CD4-positive, alpha-beta T cell treated with Interleukin-2 at 100 ng/mL for 4 hours (primary cell): ENCODE results near the gene CNPY4.
"Not testable (repeated sequence)": the region's sequence is repeated elsewhere in the genome, so short reads cannot be mapped to it uniquely, and the experiment has no call there.

ENCODE experiments used
- DNase-seq: peaks from one replicate; pipeline ENCODE4 v3.0.0-alpha.2; 2020; ENCODE audit warnings: low spot score

The CNPY4 gene

DNA sequence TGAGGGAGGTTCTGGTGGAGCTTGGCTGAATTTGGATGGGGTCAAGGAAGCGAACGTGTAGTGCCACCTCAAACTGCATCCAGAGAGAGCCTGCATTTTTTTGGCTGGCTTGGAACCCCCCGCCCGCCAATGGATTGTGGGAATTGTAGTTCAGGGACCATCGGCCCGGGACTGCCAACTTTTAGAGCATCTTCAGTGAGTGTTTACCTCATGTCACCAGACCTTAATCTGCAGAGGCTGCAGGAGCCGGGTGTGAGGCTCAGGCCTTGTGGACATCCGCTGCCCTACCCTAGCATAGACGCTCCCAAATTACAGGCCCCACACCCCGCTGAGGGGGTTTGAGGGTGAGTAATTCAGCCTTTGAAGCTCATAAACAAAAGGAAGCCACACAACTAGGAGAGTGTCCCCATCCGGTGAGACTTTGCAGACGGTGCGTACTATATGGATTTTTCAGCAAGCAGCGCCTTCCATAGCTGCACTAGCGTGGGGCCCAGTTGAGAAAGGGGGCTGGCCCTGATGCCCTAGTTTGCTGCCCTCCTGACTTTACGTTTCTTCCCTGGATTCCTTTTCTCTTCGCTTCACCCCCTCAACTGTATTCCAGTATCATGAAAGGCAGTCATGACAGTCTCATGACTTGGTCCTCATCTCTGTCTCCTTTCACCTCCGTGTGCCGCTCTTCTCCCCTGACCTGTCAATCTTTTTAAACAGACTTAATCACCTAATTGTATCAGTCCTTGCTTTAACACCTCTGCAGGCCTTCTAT lies 717 bp downstream of the CNPY4 start:
- peak; percentile 83 for DNase-seq

DNA sequence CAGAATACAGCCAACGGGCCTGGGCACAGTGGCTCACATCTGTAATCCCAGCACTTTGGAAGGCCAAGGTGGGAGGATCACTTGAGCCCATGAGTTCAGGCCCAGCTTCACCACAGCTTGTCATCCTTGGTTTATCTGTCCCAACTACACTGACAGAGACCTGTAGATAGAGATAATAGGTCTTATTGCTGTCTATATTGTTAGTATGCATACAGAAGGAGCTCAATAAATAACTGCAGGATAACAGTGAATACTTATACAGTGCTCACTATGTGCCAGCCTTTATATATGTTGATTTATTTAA lies 1.3 kb downstream of the CNPY4 start:
- no peak for DNase-seq

DNA sequence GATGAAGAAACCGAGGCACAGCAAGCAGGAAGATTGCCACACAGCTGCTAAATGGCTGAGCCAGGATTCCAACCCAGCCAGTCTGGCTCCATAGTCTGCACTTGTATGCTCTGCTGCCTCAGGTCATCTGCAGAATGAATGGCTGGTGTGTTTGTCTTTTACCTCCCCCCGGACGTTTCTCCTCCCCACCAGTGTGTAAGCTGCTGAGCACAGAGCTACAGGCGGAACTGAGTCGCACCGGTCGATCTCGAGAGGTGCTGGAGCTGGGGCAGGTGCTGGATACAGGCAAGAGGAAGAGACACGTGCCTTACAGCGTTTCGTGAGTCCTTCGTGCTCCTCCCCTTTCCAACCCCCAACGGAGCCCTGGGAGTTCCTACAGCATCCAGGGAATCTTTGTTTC lies 2.6 kb downstream of the CNPY4 start:
- no peak for DNase-seq

DNA sequence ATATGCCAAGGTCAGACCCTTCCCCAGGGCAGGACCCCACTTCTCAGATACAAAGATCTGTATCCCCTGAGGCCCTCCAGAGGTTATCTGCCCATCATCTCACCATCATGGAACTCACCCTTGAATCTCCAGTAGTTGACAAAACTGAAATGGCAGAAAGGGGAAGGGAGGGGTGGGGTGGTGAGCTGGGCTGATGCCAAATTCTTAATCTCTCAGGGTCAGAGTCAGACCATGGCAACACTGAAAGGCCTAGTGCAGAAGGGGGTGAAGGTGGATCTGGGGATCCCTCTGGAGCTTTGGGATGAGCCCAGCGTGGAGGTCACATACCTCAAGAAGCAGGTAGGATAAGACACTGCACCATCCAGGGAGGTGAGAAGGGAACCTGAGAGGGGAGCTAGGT lies 3.1 kb downstream of the CNPY4 start:
- no peak for DNase-seq

DNA sequence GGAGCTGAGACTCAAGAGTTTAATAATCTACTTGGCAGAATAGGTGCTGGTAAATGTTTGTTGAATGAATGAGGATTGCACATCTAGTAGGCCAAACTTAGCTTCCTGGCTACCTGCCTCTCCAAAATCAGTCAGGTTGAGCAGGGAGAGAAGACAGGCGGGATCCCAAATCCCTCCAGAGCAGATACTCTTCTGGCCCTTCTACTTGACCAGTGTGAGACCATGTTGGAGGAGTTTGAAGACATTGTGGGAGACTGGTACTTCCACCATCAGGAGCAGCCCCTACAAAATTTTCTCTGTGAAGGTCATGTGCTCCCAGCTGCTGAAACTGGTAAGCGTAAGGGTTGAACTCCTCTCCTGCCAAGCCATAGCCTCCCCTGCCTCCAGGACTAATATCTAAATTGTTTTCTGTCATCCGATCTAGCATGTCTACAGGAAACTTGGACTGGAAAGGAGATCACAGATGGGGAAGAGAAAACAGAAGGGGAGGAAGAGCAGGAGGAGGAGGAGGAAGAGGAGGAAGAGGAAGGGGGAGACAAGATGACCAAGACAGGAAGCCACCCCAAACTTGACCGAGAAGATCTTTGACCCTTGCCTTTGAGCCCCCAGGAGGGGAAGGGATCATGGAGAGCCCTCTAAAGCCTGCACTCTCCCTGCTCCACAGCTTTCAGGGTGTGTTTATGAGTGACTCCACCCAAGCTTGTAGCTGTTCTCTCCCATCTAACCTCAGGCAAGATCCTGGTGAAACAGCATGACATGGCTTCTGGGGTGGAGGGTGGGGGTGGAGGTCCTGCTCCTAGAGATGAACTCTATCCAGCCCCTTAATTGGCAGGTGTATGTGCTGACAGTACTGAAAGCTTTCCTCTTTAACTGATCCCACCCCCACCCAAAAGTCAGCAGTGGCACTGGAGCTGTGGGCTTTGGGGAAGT lies 5.1 kb downstream of the CNPY4 start:
- DNase-seq, result no peak

DNA sequence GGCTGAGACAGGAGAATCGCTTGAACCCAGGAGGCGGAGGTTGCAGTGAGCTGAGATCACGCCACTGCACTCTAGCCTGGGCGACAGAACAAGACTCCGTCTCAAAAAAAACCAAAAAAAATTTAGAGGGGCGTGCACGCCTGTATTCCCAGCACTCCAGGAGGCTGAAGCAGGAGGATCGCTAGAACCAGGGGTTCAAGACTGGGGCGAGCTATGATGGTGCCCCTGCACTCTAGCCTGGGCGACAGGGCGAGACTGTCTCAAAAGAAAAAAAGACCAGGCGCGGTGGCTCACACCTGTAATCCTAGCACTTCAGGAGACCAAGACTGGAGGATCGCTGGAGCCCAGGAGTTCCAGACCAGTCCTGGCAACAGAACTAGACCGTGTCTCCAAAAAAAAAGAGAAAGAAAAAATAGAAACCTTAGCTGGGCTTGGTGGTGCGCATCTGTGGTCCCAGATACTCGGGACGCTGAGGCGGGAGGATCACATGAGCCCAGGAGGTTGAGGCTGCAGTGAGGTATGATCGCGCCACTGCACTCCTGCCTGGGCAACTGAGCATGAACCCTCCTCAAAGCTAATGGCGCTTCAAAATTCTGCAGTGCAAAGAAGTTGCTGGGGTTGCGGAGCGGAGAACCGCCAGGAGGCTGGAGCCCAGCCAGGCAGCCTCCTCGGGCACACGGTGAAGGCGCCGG lies 7.0 kb downstream of the CNPY4 start:
- DNase-seq, result no peak

DNA sequence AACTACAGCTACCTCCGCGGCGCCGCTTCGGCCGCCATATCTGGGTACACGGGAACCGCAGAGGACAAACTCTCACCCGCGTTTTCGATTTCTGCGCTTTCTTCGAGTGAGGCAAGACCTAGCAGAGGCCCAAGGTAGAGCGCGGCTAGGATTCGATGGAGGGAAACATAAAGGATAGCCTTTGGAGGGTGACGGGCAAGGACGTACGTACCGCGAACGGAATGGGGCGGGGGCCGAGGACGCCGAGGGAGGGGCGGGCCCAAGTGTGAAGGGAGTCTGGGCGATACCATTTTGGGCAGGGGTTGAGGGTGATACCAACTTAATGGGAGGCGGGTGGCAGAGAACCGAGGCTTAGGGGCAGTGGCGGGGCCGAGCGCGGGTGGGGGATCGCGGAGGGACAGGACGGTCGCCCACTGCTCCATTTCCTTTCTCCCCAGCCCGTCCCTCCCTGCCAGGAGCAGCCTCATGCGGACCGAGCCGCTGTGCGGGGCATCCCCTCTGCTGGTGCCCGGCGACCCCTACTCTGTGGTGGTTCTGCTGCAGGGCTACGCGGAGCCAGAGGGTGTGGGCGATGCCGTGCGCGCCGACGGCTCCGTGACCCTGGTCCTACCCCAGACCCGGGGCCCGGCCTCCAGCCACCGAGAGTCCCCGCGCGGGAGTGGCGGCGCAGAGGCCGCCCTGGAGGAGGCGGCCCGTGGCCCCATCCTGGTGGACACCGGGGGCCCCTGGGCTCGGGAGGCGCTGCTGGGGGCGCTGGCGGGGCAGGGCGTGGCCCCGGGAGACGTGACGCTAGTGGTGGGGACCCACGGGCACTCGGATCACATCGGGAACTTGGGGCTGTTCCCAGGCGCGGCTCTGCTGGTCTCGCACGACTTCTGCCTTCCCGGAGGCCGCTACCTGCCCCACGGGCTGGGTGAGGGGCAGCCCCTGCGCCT lies 7.8 kb downstream of the CNPY4 start, which contains the start of gene MBLAC1:
Gene MBLAC1, plus strand, starts transcription at position 37 of the 935 bp plus-strand sequence. Its CDS starts 429 bp downstream, at position 466.
- peak; percentile 95 for DNase-seq

DNA sequence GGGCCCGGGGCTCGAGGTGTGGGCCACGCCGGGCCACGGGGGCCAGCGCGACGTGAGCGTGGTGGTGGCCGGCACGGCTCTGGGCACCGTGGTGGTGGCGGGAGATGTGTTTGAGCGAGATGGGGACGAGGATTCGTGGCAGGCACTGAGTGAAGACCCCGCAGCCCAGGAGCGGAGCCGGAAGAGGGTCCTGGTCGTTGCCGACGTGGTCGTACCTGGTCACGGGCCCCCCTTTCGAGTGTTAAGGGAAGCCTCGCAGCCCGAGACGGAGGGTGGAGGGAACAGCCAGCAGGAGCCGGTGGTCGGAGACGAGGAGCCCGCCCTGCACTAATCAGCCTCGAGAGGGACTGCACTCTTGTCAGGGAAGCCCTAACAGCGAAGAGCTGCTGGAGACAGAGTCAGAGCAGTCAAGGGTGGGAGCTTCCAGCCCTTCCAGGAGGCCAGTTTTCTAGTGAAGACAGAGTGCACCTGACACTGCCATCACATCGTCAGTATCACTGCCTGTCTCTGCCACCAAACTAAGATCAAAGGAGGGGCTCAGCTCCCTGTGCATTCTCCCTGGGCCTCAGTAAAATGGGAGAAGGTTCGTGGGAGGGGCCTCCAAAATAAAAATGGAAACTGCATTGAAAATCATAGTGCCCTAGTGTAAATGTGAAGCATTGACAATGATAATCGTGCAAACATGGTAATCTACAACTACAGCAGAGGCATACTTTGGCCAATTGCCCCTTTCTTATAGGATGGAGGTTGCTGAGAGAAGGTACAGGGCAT lies 8.6 kb downstream of the CNPY4 start:
- DNase-seq, result peak; percentile 31

DNA sequence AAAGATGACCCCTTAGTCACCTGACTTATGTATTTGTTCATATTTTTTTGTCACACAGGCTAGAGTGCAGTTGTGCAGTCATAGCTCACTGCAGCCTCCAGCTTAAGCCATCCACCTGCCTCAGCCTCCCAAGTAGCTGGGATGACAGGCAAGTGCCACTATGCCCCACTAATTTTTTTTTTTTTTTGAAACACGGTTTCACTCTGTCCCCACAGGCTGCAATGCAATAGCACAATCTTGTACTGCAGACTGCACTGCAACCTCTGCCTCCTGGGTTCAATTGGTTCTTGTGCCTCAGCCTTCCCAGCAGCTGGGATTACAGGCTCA lies 9.2 kb downstream of the CNPY4 start:
- no peak for DNase-seq

DNA sequence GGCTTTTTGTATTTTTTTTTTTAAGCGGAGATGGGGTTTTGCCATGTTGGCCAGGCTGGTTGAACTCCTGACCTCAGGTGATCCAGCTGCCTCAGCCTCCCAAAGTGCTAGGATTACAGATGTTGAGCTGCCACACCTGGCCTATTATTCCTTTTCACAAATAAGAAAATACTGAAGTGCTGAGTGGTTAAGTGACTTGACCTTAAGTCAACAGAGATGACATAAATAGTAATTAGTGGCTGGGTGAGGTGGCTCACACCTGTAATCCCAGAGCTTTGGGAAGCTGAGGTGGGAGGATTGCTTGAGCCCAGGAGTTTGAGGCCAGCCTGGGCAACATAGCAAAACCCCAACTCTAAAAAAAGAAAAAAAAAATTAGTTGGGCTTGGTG lies 10.8 kb downstream of the CNPY4 start:
- not testable (repeated sequence) for DNase-seq

DNA sequence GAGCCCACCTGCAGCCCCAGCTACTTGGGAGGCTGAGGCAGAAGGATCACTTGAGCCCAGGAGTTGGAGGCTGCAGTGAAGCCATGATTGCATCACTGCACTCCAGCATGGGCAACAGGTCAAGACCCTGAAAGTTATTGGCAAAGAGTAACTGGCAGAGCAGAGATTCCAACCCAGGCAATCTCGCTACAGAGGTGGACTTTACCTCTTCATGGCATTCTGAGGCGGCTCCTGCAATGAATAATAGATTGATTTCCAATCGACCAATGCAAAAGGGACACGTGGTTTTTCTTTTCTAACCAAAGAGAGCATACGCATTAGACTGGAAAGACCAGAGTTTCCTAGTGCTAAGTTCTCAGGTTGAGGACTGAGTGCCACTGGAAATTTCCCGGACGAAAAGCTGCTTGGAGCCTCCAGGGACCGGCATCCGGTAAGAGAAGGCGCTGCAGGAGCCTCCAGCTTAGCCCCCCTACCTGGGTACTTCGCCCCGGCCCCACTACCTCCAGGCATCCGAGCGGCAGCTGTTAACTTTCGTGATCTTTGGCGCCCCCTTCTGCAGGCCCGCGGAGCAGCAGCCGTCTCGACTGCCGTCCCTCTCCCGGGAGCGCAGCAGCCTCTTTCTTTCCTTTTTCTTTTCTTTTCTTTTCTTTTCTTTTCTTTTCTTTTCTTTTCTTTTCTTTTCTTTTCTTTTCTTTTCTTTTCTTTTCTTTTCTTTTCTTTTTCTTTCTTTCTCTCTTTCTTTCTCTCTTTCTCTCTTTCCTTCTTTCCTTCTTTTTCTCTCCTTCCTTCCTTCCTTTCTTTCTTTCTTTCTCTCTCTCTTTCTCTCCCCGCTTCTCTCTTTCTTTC lies 11.4 kb downstream of the CNPY4 start:
- DNase-seq, result peak; percentile 85

DNA sequence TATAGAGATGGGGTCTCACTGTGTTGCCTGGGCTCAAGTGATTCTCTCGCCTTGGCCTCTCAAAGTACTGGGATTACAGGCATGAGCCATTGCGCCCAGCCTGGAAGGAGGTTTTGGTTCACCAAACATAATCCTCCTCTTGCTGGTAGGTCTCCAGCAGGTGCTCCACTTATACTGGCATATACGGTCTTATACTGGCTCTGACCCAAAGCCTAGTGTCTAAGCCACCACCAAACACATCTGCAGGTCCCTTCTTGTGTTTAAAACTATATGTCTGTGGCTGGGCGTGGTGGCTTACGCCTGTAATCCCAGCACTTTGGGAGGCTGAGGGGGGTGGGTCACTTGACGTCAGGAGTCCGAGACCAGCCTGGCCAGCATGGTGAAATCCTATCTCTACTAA lies 12.7 kb downstream of the CNPY4 start:
- no peak for DNase-seq

DNA sequence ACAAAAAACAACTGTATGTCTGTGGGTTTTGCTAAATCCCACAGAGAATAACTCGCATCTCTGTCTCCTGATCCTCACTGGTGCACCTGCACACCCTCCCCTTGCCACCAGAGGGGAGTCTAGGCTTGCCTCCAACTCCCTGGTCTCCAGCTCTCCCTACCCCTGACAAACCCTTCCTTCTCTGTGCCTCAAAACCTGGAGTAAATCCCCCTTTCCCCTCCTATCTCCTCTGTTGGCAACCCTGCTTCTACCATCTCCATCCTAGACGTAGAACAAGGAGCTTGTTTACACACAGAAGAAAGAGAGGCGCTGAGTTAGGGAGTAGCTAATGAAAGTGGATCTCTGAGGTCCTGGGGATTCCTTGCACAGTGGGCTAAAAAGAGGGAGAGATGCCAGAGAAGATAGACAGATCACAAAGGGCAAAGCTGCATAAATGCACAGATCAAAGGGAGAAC lies 13.3 kb downstream of the CNPY4 start:
- DNase-seq, result peak; percentile 70

DNA sequence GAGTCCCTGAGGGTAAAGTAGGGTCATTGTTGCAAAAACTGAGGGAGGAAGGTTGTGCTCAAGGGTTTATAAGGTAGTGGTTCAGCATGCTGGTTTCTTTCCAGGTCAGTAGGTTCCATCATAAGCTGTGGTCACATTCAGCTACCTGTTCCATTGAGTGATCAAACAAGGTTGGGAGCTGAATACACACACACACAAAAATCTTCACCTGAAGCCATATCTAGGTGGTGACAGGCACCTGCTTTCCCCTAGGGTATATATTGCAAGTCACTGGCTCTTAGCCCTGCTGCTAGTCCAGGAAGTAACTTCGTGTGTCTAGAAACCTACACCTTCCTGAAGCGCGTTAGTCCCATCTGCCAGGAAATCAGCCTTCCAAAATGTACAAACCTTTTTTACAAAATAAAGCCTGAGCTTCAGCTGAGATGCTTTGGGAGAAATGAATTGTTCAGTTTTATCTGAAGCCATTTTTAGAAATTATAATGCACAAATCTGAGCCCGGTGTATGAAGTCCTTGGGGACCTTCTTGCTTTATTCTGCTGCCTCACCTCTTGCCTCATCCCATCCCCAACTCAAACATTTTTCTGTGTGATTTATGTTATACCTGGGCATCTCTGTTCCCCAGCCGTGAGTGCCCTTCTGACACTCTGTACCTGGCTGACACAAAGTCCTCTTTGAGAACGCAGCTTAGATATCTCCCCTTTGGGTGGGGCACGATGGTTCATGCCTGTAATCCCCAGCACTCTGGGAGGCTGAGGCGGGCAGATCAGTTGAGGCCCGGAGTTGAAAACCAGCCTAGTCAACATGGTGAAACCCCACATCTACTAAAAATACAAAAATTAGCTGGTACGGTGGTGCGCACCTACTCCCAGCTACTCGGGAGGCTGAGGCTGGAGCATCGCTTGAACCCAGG lies 18.7 kb downstream of the CNPY4 start:
- no peak for DNase-seq

DNA sequence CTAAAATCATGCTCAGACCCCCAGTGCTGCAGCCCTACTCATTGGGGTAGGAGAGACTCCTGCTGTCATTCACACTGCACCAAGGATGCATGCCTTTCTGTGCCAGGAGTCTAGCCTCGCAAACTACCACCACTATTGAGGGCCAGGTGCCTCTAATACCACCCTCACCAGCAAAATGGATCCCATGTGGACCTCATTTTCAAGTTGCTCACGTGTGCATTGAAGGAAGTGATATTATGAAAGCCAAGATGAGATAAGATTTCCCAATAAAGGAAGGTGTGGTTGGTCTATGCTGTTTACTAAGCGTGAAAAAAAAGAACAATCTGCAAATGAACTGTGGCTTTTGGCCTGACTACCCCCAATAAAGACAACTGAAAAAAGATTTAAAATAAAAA lies 22.1 kb downstream of the CNPY4 start:
- no peak for DNase-seq

DNA sequence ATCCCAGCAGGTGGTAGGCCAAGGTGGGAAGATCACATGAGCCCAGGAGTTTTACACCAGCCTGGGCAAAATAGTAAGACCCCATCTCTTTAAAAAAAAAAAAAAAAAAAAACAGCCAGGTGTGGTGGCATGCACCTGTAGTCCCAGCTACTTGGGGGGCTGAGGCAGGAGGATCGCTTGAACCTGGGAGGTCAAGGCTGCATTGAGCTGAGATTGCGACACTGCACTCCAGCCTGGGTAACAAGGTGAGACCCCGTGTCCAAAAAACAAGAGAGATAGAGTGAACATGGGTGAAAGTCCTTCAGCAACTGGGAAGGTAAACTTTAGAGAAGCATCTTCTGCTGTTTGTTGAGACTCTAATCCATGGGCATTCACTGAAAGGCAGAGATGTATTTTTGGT lies 23.0 kb downstream of the CNPY4 start:
- DNase-seq, result no peak

DNA sequence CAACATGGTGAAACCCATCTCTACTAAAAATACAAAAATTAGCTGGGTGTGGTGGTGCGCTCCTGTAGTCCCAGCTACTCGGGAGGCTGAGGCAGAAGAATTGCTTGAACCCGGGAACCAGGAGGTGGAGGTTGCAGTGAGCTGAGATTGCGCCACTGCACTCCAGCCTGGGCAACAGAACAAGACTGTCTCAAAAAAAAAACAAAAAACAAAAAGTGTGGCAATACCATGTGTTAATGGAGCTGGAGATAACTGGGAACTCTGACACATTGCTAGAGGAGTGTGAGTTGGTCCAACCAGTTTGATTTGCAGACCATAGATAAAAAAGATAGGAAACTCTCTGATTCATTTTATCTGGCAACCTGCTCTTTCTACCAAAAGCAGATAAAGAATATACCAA lies 26.9 kb downstream of the CNPY4 start:
- DNase-seq, result not testable (repeated sequence)

DNA sequence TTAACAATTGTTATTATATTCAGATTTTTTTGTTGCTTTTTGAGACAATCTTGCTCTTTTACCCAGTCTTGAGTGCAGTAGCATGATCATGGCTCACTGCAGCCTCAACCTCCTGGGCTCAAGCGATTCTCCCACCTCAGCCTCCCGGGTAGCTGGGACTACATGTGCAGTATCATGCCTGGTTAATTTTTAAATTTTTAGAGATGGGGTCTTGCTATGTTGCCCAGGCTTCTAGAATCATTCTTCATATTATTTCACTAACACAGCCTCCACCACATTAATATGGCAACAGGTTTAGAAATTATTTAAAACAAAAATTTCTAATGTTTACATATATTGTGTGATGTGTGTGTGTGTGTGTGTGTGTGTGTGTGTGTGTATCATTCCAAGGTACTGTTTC lies 27.8 kb downstream of the CNPY4 start:
- no peak for DNase-seq

DNA sequence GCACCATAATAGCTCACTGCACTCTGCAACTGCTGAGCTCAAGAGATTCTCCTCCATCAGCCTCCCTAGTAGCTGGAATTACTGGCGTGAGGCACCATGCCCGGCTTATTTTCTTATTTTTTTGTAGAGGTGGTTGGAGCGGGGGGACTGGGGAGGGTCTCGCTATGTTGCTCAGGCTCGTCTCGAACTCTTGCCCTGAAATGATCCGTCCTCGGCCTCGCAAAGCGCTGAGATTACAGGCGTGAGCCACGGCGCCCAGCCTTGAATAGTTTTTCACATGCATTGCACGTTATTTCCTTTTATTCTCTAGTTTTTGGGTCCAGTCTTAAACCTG lies 28.8 kb downstream of the CNPY4 start:
- DNase-seq, result no peak
